GM23248 (cell line): ENCODE measurements around the gene RHNO1. TPM values are rescaled to one million over a fixed set of nuclear protein-coding genes. Genes with fewer than 3 reads are reported as not detected.

Experiments
- DNase-seq: peaks from one replicate; pipeline ENCODE4 v3.0.0-alpha.2; 2015
- H2AFZ ChIP-seq: fragments of 200-600 bp; sonication (generic); 2 replicates; pipeline ENCODE4 v1.6.1; 2016; ENCODE audit warnings: antibody characterized with exemption
- H3F3A ChIP-seq: fragments of 200-600 bp; sonication (generic); 2 replicates; pipeline ENCODE4 v1.6.1; 2016; ENCODE audit warnings: mild to moderate bottlenecking, antibody characterized with exemption, mixed run types; ENCODE audit not compliant: insufficient read depth
- H3K27ac ChIP-seq: fragments of 200-600 bp; sonication (generic); 2 replicates; pipeline ENCODE4 v1.5.1; 2016; ENCODE audit warnings: mild to moderate bottlenecking
- H3K27me3 ChIP-seq: fragments of 200-600 bp; sonication (generic); replicated peaks from 2 replicates; pipeline ENCODE4 v1.6.1; 2016; ENCODE audit warnings: mild to moderate bottlenecking; ENCODE audit not compliant: insufficient read depth
- H3K36me3 ChIP-seq: fragments of 200-600 bp; sonication (generic); 2 replicates; pipeline ENCODE4 v1.6.1; 2016; ENCODE audit warnings: low read depth, mild to moderate bottlenecking
- H3K4me1 ChIP-seq: fragments of 200-600 bp; sonication (generic); 2 replicates; pipeline ENCODE4 v1.6.1; 2016; ENCODE audit warnings: mild to moderate bottlenecking; ENCODE audit not compliant: insufficient read depth
- H3K4me2 ChIP-seq: fragments of 200-600 bp; sonication (generic); one replicate; pipeline ENCODE4 v1.6.1; 2016; ENCODE audit warnings: mild to moderate bottlenecking; ENCODE audit not compliant: unreplicated experiment
- H3K4me3 ChIP-seq: fragments of 200-600 bp; sonication (generic); 2 replicates; pipeline ENCODE4 v1.5.1; 2016; ENCODE audit warnings: mild to moderate bottlenecking
- H3K79me2 ChIP-seq: fragments of 200-600 bp; sonication (generic); 2 replicates; pipeline ENCODE4 v1.6.1; 2016; ENCODE audit warnings: mild to moderate bottlenecking; ENCODE audit not compliant: insufficient read depth
- H3K9ac ChIP-seq: fragments of 200-600 bp; sonication (generic); 2 replicates; pipeline ENCODE4 v1.6.1; 2016; ENCODE audit warnings: mild to moderate bottlenecking
- H3K9me2 ChIP-seq: fragments of 200-600 bp; sonication (generic); 2 replicates; pipeline ENCODE4 v1.6.1; 2016; ENCODE audit warnings: mixed run types, mild to moderate bottlenecking, moderate library complexity; ENCODE audit not compliant: insufficient read depth
- H3K9me3 ChIP-seq: fragments of 200-600 bp; sonication (generic); one replicate; pipeline ENCODE4 v1.6.1; 2017; ENCODE audit warnings: low read depth
- H4K20me1 ChIP-seq: fragments of 200-600 bp; sonication (generic); 2 replicates; pipeline ENCODE4 v1.6.0; 2016; ENCODE audit not compliant: insufficient read depth
- EZH2 ChIP-seq: fragments of 200-600 bp; sonication (generic); IDR thresholded peaks from 2 replicates; pipeline ENCODE4 v1.6.1; 2018; ENCODE audit warnings: antibody characterized with exemption, mild to moderate bottlenecking; ENCODE audit not compliant: insufficient read depth, poor library complexity, severe bottlenecking
- EZH2phosphoT487 ChIP-seq: fragments of 200-600 bp; sonication (generic); IDR thresholded peaks from 2 replicates; pipeline ENCODE4 v1.6.1; 2018; ENCODE audit warnings: antibody characterized with exemption, moderate library complexity, mild to moderate bottlenecking, low read depth; ENCODE audit not compliant: insufficient read depth
- whole genome bisulfite sequencing, 2 experiments: methylation state at CpG; one replicate each; pipeline ENCODE4 v1.1.6; 2015 to 2017; ENCODE audit warnings: low lambda C conversion rate in 2 of 2, low coverage in 1 of 2; ENCODE audit errors: missing lambda C conversion rate in 2 of 2; 5-methylcytosine and 5-hydroxymethylcytosine counted together
- in situ Hi-C: fragments of 300-500 bp; cut with MboI; formaldehyde crosslinking; loops from 2 replicates; pipeline ENCODE4 v1.15.0; 2020
- polyA plus RNA-seq: library from polyadenylated mRNA; unstranded; fragments of >200 nt; fragmentation: Nextera tagmentation; extraction: Ambion mirVana; gene quantifications from 2 replicates; pipeline ENCODE4 v1.2.1, GENCODE V29; 2016
- total RNA-seq: library from RNA; depleted of rRNA; stranded (reverse); fragments of >200 nt; shearing (Covaris generic); gene quantifications from 2 replicates; pipeline ENCODE4 v1.2.3, GENCODE V29; 2014

Gene RHNO1
- total and polyA plus RNA-seq, 2 experiments from 2014 or later, result 27.6 to 38.4 TPM

DNA sequence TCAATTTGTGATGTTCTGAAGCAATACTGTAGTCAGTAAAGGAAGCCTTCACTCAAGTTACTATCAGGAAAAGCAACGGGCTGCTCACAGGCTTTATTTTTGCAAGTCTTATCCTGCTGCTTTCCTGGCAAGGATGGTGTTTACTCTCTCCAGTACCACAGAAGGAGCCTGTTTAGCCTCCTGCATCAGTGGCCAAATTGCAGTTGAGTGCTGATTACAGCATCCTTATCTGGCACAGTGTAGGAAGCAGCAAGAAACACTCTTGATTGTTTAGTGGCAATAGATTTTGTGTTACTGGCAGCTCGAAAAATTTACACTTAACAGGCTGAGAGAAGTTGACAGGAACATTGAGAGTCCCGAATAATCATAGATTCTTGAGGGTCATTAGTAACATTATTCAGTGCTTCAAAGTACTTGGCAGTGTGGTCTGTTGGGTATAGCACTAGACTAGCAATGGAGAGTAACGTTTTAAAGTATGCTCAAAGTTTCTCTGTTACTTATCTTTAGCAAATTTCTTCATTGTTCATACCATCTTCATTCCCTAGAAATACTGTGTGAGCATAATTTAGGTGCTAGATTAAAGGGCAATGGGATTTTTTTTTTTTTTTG lies 25.4 kb downstream of the RHNO1 start:
- WGBS, 2 experiments, result 19 to 24% methylated on average over 4 of the region's 4 CpGs
- no peak overlapping the region for H3K4me3 ChIP-seq
- no peak overlapping the region for H3K9ac ChIP-seq
- H3K36me3 ChIP-seq, result no peaks in the 10 kb centered on the region
- no peak overlapping the region for H3K4me2 ChIP-seq
- H3F3A ChIP-seq, result peaks cover 5% of the 10 kb centered on the region; the same call in 1 of the 2 replicates
- no peak overlapping the region for H3K27ac ChIP-seq
- no peaks in the 10 kb centered on the region for H4K20me1 ChIP-seq
- no peak for TF ChIP-seq EZH2
- no peak for TF ChIP-seq EZH2phosphoT487
- peaks cover 100% of the 10 kb centered on the region for H3K79me2 ChIP-seq
- no peaks in the 10 kb centered on the region for H3K27me3 ChIP-seq
- peak; percentile 4 for DNase-seq
- in situ Hi-C loops, result no loop called here
- no peak overlapping the region for H2AFZ ChIP-seq
- no peaks in the 10 kb centered on the region for H3K4me1 ChIP-seq
- H3K9me2 ChIP-seq, result no peaks in the 10 kb centered on the region
- no peaks in the 10 kb centered on the region for H3K9me3 ChIP-seq

DNA sequence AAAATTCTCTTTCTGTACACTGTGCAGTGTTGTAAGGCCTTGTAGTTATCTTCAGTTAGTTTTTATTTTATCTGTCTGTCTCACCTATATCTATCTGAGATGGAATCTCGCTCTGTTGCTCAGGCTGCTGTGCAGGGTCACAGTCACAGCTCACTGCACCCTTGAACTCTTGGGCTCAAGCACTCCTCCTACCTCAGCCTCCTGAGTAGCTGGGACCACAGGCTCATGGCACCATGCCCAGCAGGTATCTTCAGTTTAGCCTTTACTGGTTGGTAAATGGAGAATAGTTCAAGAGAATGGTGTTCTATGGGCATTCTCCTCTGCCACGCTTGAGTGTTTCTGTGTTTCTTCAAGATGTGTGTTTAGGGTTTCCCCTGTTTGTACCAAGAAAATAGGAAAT lies 27.2 kb downstream of the RHNO1 start:
- Histone ChIP-seq H3K9ac (no peak overlapping the region), H3K27ac (no peak overlapping the region), H3K4me3 (no peak overlapping the region), H3F3A (peaks cover 5% of the 10 kb centered on the region; the same call in 1 of the 2 replicates), H3K4me1 (no peaks in the 10 kb centered on the region), H3K9me2 (no peaks in the 10 kb centered on the region), H3K36me3 (no peaks in the 10 kb centered on the region), H3K4me2 (no peak overlapping the region), H3K27me3 (no peaks in the 10 kb centered on the region), H4K20me1 (no peaks in the 10 kb centered on the region), H3K9me3 (no peaks in the 10 kb centered on the region), H3K79me2 (peaks cover 100% of the 10 kb centered on the region), H2AFZ (no peak overlapping the region)
- 98 to 100% methylated on average over 2 of the region's 2 CpGs for WGBS, 2 experiments
- TF ChIP-seq EZH2phosphoT487 (no peak), EZH2 (no peak)
- DNase-seq, result no peak
- in situ Hi-C loops, result no loop called here

DNA sequence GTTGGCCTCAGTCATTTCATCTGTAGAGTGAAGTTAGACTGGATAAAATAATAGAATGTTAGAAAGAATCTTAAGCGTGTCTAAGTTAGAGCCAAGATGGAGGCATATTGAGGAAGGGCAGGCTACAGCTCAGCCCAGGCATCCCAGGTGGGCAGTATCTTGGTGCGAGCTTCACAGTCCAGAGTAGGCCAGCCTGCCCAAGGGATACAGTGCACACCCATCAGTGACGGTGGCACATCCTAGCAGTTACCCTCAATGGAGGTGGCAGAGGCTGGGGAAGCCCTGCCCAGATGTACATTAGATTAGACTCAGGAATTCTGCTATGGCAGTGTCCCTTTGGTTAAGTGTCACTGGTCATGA lies 35.2 kb downstream of the RHNO1 start:
- Histone ChIP-seq H3K4me1 (no peaks in the 10 kb centered on the region), H3K36me3 (peaks cover 30% of the 10 kb centered on the region), H3F3A (peaks cover 4% of the 10 kb centered on the region; the same call in 1 of the 2 replicates), H3K9ac (no peak overlapping the region), H3K9me2 (no peaks in the 10 kb centered on the region), H3K27ac (no peak overlapping the region), H4K20me1 (no peaks in the 10 kb centered on the region; the same call in 1 of the 2 replicates), H3K27me3 (no peaks in the 10 kb centered on the region), H3K4me2 (no peak overlapping the region), H3K9me3 (no peaks in the 10 kb centered on the region), H2AFZ (no peak overlapping the region), H3K4me3 (no peak overlapping the region), H3K79me2 (peaks cover 78% of the 10 kb centered on the region)
- TF ChIP-seq EZH2 (no peak), EZH2phosphoT487 (no peak)
- in situ Hi-C loops, result no loop called here
- no peak for DNase-seq
- 98 to 100% methylated on average over 3 of the region's 3 CpGs for WGBS, 2 experiments

DNA sequence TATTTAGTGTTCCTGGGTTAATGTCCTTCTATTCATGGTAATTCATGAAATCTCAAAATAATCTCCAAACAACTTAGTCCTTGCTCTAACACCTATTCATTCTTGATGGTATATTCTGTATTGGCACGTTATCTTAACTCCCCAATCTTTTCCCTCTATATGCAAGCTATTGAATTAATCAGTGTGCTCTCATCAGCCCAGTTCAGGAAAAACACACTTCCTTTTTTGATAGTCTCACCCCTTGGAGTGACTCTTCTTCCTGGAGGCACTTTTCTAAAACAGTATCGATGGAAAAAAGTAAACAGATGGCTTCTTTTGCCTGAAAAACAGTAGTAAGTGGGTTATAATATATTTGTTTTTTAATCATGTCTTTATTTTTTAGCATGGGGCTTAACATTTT lies 42.2 kb downstream of the RHNO1 start:
- Histone ChIP-seq H3F3A (peaks cover 15% of the 10 kb centered on the region), H3K27me3 (no peaks in the 10 kb centered on the region), H3K9ac (no peak overlapping the region), H3K27ac (no peak overlapping the region), H3K9me3 (no peaks in the 10 kb centered on the region), H4K20me1 (no peaks in the 10 kb centered on the region), H3K36me3 (peaks cover 52% of the 10 kb centered on the region), H3K4me2 (no peak overlapping the region), H2AFZ (no peak overlapping the region), H3K9me2 (no peaks in the 10 kb centered on the region), H3K79me2 (peaks cover 57% of the 10 kb centered on the region), H3K4me3 (no peak overlapping the region), H3K4me1 (peaks cover 7% of the 10 kb centered on the region)
- in situ Hi-C loops, result no loop called here
- 96 to 100% methylated on average over 2 of the region's 2 CpGs for WGBS, 2 experiments
- TF ChIP-seq EZH2phosphoT487 (no peak), EZH2 (no peak)
- no peak for DNase-seq
